Keratinocyte (primary cell): ENCODE data around the gene FAM3B. TPM values are rescaled to one million over a fixed set of nuclear protein-coding genes. Genes with fewer than 3 reads are reported as not detected.

ENCODE experiments used
- DNase-seq: peaks from one replicate; pipeline ENCODE4 v3.0.0-alpha.2; 2011; ENCODE audit warnings: low read depth, missing footprints, low spot score
- FAIRE-seq: peaks from 2 replicates; lab custom pipeline; 2011; peaks lifted over from hg19 to GRCh38; lab: Jason Lieb, UNC
- H2AFZ ChIP-seq: 2 replicates; pipeline ENCODE4 v1.6.0; 2012; ENCODE audit warnings: low read length, control low read depth, inconsistent platforms; ENCODE audit not compliant: control insufficient read depth
- H3K27ac ChIP-seq: 2 replicates; pipeline ENCODE4 v1.5.1; 2011; ENCODE audit warnings: low read length; ENCODE audit not compliant: control insufficient read depth, insufficient read depth
- H3K27me3 ChIP-seq: 3 replicates; pipeline ENCODE4 v1.6.0; 2011; ENCODE audit warnings: low read length; ENCODE audit not compliant: control insufficient read depth, insufficient read depth; ENCODE audit errors: extremely low read depth
- H3K36me3 ChIP-seq, 2 experiments: 2 replicates in 1 of 2; 3 replicates in 1 of 2; pipeline ENCODE4 v1.5.1; 2011; ENCODE audit warnings: low read length in 2 of 2, mild to moderate bottlenecking in 1 of 2; ENCODE audit not compliant: control insufficient read depth in 2 of 2, insufficient read depth in 2 of 2; ENCODE audit errors: extremely low read depth in 1 of 2
- H3K4me1 ChIP-seq: 3 replicates; pipeline ENCODE4 v1.5.1; 2011; ENCODE audit warnings: low read length; ENCODE audit not compliant: control insufficient read depth, insufficient read depth; ENCODE audit errors: extremely low read depth
- H3K4me2 ChIP-seq: 3 replicates; pipeline ENCODE4 v1.6.0; 2011; ENCODE audit warnings: low read depth, low read length; ENCODE audit not compliant: control insufficient read depth, insufficient read depth; ENCODE audit errors: extremely low read depth
- H3K4me3 ChIP-seq, 3 experiments: fragments of 200-600 bp in 1 of 3; sonication (generic) in 1 of 3; 2 replicates in 2 of 3; 3 replicates in 1 of 3; pipeline ENCODE4 v1.5.1; 2011 to 2016; ENCODE audit warnings: low read length in 3 of 3, mild to moderate bottlenecking in 3 of 3, control low read depth in 2 of 3, inconsistent platforms in 1 of 3, low read depth in 1 of 3, mixed read lengths in 1 of 3, mixed run types in 1 of 3, moderate library complexity in 1 of 3; ENCODE audit not compliant: control insufficient read depth in 2 of 3, insufficient read depth in 2 of 3; ENCODE audit errors: extremely low read depth in 1 of 3
- H3K79me2 ChIP-seq: 2 replicates; pipeline ENCODE4 v1.6.0; 2012; ENCODE audit warnings: low read length; ENCODE audit not compliant: control insufficient read depth, insufficient read depth
- H3K9ac ChIP-seq: 3 replicates; pipeline ENCODE4 v1.6.0; 2011; ENCODE audit warnings: low read length; ENCODE audit not compliant: control insufficient read depth, insufficient read depth; ENCODE audit errors: extremely low read depth
- H3K9me1 ChIP-seq: 3 replicates; pipeline ENCODE4 v1.6.0; 2011; ENCODE audit warnings: low read length; ENCODE audit not compliant: control insufficient read depth, insufficient read depth; ENCODE audit errors: extremely low read depth
- H3K9me3 ChIP-seq: 2 replicates; pipeline ENCODE4 v1.5.1; 2012; ENCODE audit warnings: low read depth, low read length; ENCODE audit not compliant: control insufficient read depth
- H4K20me1 ChIP-seq: 3 replicates; pipeline ENCODE4 v1.6.0; 2011; ENCODE audit warnings: low read length; ENCODE audit not compliant: control insufficient read depth, insufficient read depth; ENCODE audit errors: extremely low read depth
- EZH2 ChIP-seq: IDR thresholded peaks from one replicate; pipeline ENCODE4 v1.6.1; 2012; ENCODE audit warnings: inconsistent platforms, mild to moderate bottlenecking, low read length, moderate library complexity
- dilution Hi-C: fragments of 300-500 bp; cut with MboI; formaldehyde crosslinking; loops from one replicate; pipeline ENCODE4 v1.7.0; 2020; ENCODE audit warnings: low sequenced_read_pairs; ENCODE audit not compliant: extremely low pct_ligation_motif_present
- polyA plus RNA-seq, 5 experiments: library from polyadenylated mRNA; depleted of rRNA in 3 of 5; stranded (reverse) in 3 of 5; stranded (forward) in 1 of 5; unstranded in 1 of 5; fragments of >200 nt; gene quantifications; 1 replicate in 1 of 5; 2 replicates in 3 of 5; 3 replicates in 1 of 5; pipeline versions ENCODE4 v1.2.1 to v1.2.3, GENCODE V29; 2011 to 2012; ENCODE audit warnings: missing spikeins in 2 of 5, low read depth in 1 of 5, low replicate concordance in 1 of 5
- TF ChIP-seq, protein P1 (sequence below), 3 experiments: IDR thresholded peaks in 1 of 3; conservative IDR thresholded peaks in 1 of 3; optimal IDR thresholded peaks in 1 of 3; 2 replicates in 2 of 3; 3 replicates in 1 of 3; pipeline versions ENCODE3 to v1.5.1; 2011; ENCODE audit warnings: low read length in 3 of 3, mild to moderate bottlenecking in 3 of 3, moderate library complexity in 2 of 3, control low read depth in 1 of 3, inconsistent platforms in 1 of 3; ENCODE audit not compliant: insufficient read depth in 2 of 3; ENCODE audit errors: extremely low read depth in 1 of 3

Gene FAM3B
- polyA plus RNA-seq, 1 donor (not counting 4 experiments of a cell fraction or from before 2014, with no cell fraction given): not detected

- no peak for FAIRE-seq
- TF ChIP-seq, protein P1, sequence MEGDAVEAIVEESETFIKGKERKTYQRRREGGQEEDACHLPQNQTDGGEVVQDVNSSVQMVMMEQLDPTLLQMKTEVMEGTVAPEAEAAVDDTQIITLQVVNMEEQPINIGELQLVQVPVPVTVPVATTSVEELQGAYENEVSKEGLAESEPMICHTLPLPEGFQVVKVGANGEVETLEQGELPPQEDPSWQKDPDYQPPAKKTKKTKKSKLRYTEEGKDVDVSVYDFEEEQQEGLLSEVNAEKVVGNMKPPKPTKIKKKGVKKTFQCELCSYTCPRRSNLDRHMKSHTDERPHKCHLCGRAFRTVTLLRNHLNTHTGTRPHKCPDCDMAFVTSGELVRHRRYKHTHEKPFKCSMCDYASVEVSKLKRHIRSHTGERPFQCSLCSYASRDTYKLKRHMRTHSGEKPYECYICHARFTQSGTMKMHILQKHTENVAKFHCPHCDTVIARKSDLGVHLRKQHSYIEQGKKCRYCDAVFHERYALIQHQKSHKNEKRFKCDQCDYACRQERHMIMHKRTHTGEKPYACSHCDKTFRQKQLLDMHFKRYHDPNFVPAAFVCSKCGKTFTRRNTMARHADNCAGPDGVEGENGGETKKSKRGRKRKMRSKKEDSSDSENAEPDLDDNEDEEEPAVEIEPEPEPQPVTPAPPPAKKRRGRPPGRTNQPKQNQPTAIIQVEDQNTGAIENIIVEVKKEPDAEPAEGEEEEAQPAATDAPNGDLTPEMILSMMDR (optimal IDR thresholded peaks at IDR 0.05 in 1 of 3, IDR thresholded peaks at IDR 0.05 in 1 of 3, conservative IDR thresholded peaks at IDR 0.05 in 1 of 3; ENCODE audit: extremely low read depth in 1 of 3, insufficient read depth in 2 of 3, low read length in 3 of 3): no peak
- TF ChIP-seq EZH2: no peak
- no peak overlapping the region for H3K4me2 ChIP-seq
Observed at GRCh38 chr21:41269535-41269934, 47.1 kb upstream of the FAM3B start.

GRCh38 chr21:41277196-41277595 lies 39.4 kb upstream of the FAM3B start:
- H3K36me3 ChIP-seq: peaks cover 3 to 10% of the 10 kb centered on the region in 2 experiments
- no peak overlapping the region for H3K4me3 ChIP-seq
- H3K79me2 ChIP-seq: no peaks in the 10 kb centered on the region
- H3K4me1 ChIP-seq: no peaks in the 10 kb centered on the region
- H3K27ac ChIP-seq: no peak overlapping the region
- no peak overlapping the region for H3K4me2 ChIP-seq
- H4K20me1 ChIP-seq: no peaks in the 10 kb centered on the region
- TF ChIP-seq, protein P1 (optimal IDR thresholded peaks at IDR 0.05 in 1 of 3, IDR thresholded peaks at IDR 0.05 in 1 of 3, conservative IDR thresholded peaks at IDR 0.05 in 1 of 3; ENCODE audit: extremely low read depth in 1 of 3, insufficient read depth in 2 of 3, low read length in 3 of 3): no peak
- no peak for TF ChIP-seq EZH2
- H3K9me1 ChIP-seq: no peaks in the 10 kb centered on the region
- H3K27me3 ChIP-seq: no peaks in the 10 kb centered on the region
- dilution Hi-C loops: no loop called here
- DNase-seq: no peak
- H3K9ac ChIP-seq: no peak overlapping the region
- H3K9me3 ChIP-seq: no peaks in the 10 kb centered on the region
- FAIRE-seq: no peak
- H2AFZ ChIP-seq: no peak overlapping the region

More at GRCh38 chr21:41269535-41269934, 47.1 kb upstream of the FAM3B start:
- Histone ChIP-seq H3K9me3 (no peaks in the 10 kb centered on the region), H3K4me3 (no peak overlapping the region), H4K20me1 (no peaks in the 10 kb centered on the region), H3K9me1 (no peaks in the 10 kb centered on the region), H3K9ac (no peak overlapping the region), H3K27ac (no peak overlapping the region), H3K79me2 (no peaks in the 10 kb centered on the region), H3K36me3 (peaks cover 0 to 3% of the 10 kb centered on the region in 2 experiments), H3K4me1 (no peaks in the 10 kb centered on the region), H2AFZ (no peak overlapping the region), H3K27me3 (no peaks in the 10 kb centered on the region)
- DNase-seq: no peak
- dilution Hi-C loops: no loop called here
